DOHH2 (cell line): ENCODE results near the gene LLPH.

Experiments used
- H3F3A ChIP-seq: fragments of 200-600 bp; sonication (generic), shearing (Covaris generic); 2 replicates; pipeline ENCODE4 v1.6.0; 2016; ENCODE audit warnings: antibody characterized with exemption, mild to moderate bottlenecking; ENCODE audit not compliant: control insufficient read depth, insufficient read depth
- H3K27ac ChIP-seq: fragments of 200-600 bp; sonication (generic); 2 replicates; pipeline ENCODE4 v1.5.1; 2014; ENCODE audit warnings: low read depth, mild to moderate bottlenecking, low read length, moderate library complexity
- H3K27me3 ChIP-seq: fragments of 200-600 bp; sonication (generic); 2 replicates; pipeline ENCODE4 v1.6.1; 2014; ENCODE audit warnings: mild to moderate bottlenecking, low read length, mixed read lengths; ENCODE audit not compliant: control insufficient read depth
- H3K36me3 ChIP-seq: fragments of 200-600 bp; sonication (generic); 2 replicates; pipeline ENCODE4 v1.6.1; 2014; ENCODE audit warnings: mild to moderate bottlenecking, low read length, moderate library complexity, mixed read lengths; ENCODE audit not compliant: control insufficient read depth
- H3K4me1 ChIP-seq: fragments of 200-600 bp; sonication (generic); 2 replicates; pipeline ENCODE4 v1.6.1; 2014; ENCODE audit warnings: mild to moderate bottlenecking, low read length, mixed read lengths; ENCODE audit not compliant: control insufficient read depth
- H3K4me2 ChIP-seq: fragments of 200-600 bp; sonication (generic); 2 replicates; pipeline ENCODE4 v1.6.0; 2014; ENCODE audit warnings: mild to moderate bottlenecking, low read length, moderate library complexity
- H3K4me3 ChIP-seq: fragments of 200-600 bp; sonication (generic); 2 replicates; pipeline ENCODE4 v1.5.1; 2014; ENCODE audit warnings: mild to moderate bottlenecking, low read length, mixed read lengths
- H3K79me2 ChIP-seq: fragments of 200-600 bp; sonication (generic); 2 replicates; pipeline ENCODE4 v1.6.1; 2014; ENCODE audit warnings: mild to moderate bottlenecking, low read length, mixed read lengths; ENCODE audit not compliant: control insufficient read depth
- H3K9me2 ChIP-seq: fragments of 200-600 bp; sonication (generic); replicated peaks from 2 replicates; pipeline ENCODE4 v1.6.1; 2014; ENCODE audit warnings: mild to moderate bottlenecking, low read length, mixed read lengths; ENCODE audit not compliant: control insufficient read depth
- H3K9me3 ChIP-seq: fragments of 200-600 bp; sonication (generic); 2 replicates; pipeline ENCODE4 v1.6.1; 2014; ENCODE audit warnings: antibody characterized with exemption, low read length, mixed read lengths; ENCODE audit not compliant: control insufficient read depth, insufficient read depth
- H4K20me1 ChIP-seq: fragments of 200-600 bp; sonication (generic); 2 replicates; pipeline ENCODE4 v1.6.0; 2014; ENCODE audit warnings: low read depth, mild to moderate bottlenecking, antibody characterized with exemption, low read length, moderate library complexity; ENCODE audit not compliant: control insufficient read depth, insufficient read depth
- CTCF ChIP-seq: fragments of 200-600 bp; sonication (generic); IDR thresholded peaks from one replicate; pipeline ENCODE4 v1.5.1; 2014; ENCODE audit warnings: antibody characterized with exemption, mild to moderate bottlenecking, low read depth, low read length; ENCODE audit not compliant: poor library complexity, severe bottlenecking
- EZH2phosphoT487 ChIP-seq: fragments of 200-600 bp; sonication (generic); IDR thresholded peaks from 2 replicates; pipeline ENCODE4 v1.6.1; 2017; ENCODE audit warnings: borderline replicate concordance, mild to moderate bottlenecking, antibody characterized with exemption, low read length, moderate library complexity, mixed read lengths

The LLPH gene

GRCh38 chr12:66149702-66150398 lies 19.3 kb upstream of the LLPH start:
- no peaks in the 10 kb centered on the region for H3K27me3 ChIP-seq
- TF ChIP-seq EZH2phosphoT487, result no peak
- TF ChIP-seq CTCF, result no peak
- no peaks in the 10 kb centered on the region for H3F3A ChIP-seq
- H3K9me3 ChIP-seq, result no peaks in the 10 kb centered on the region
- 0 out of 2 replicates have a peak, but pooled peaks cover 4% of the 10 kb centered on the region for H3K79me2 ChIP-seq
- no peaks in the 10 kb centered on the region for H3K9me2 ChIP-seq
- H3K4me3 ChIP-seq, result no peak overlapping the region
- H3K36me3 ChIP-seq, result peaks cover 33% of the 10 kb centered on the region
- no peak overlapping the region for H3K27ac ChIP-seq
- no peaks in the 10 kb centered on the region for H4K20me1 ChIP-seq
- no peak overlapping the region for H3K4me2 ChIP-seq
- peaks cover 10% of the 10 kb centered on the region for H3K4me1 ChIP-seq

GRCh38 chr12:66144791-66145754 lies 14.5 kb upstream of the LLPH start:
- Histone ChIP-seq H3K9me2 (no peaks in the 10 kb centered on the region), H3K27me3 (no peaks in the 10 kb centered on the region), H3K4me3 (no peak overlapping the region), H3K79me2 (peaks cover 3% of the 10 kb centered on the region; the same call in 1 of the 2 replicates), H3K27ac (no peak overlapping the region), H4K20me1 (no peaks in the 10 kb centered on the region), H3K4me2 (no peak overlapping the region), H3K36me3 (peaks cover 65% of the 10 kb centered on the region), H3F3A (0 out of 2 replicates have a peak, but pooled peaks cover 5% of the 10 kb centered on the region), H3K4me1 (peaks cover 6% of the 10 kb centered on the region), H3K9me3 (peaks cover 22% of the 10 kb centered on the region)
- TF ChIP-seq EZH2phosphoT487 (no peak), CTCF (peak; percentile 27)

- no peaks in the 10 kb centered on the region for H4K20me1 ChIP-seq
- no peaks in the 10 kb centered on the region for H3K9me2 ChIP-seq
- TF ChIP-seq EZH2phosphoT487, result no peak
- no peak for TF ChIP-seq CTCF
- H3K36me3 ChIP-seq, result peaks cover 73% of the 10 kb centered on the region
- peaks cover 3% of the 10 kb centered on the region for H3K79me2 ChIP-seq
- 0 out of 2 replicates have a peak, but pooled peaks cover 5% of the 10 kb centered on the region for H3F3A ChIP-seq
- peaks cover 30% of the 10 kb centered on the region for H3K9me3 ChIP-seq
- peaks cover 6% of the 10 kb centered on the region for H3K4me1 ChIP-seq
- no peak overlapping the region for H3K4me3 ChIP-seq
- H3K4me2 ChIP-seq, result no peak overlapping the region
- H3K27me3 ChIP-seq, result no peaks in the 10 kb centered on the region
- H3K27ac ChIP-seq, result no peak overlapping the region
These were observed 13.3 kb upstream of the LLPH start for GRCh38 chr12:66143868-66144267.
